GM19324 (cell line): ENCODE data around the gene LEFTY1.
A peak's percentile ranks its signal among the peaks of the same experiment; 100 is the strongest.
"Not testable (repeated sequence)": the region's sequence is repeated elsewhere in the genome, so short reads cannot be mapped to it uniquely, and the experiment has no call there.

Experiments
- ATAC-seq: cut with Tn5 transposase; IDR thresholded peaks from one replicate; pipeline ENCODE4 v1.9.1; 2021; ENCODE audit warnings: mild to moderate bottlenecking, moderate library complexity; ENCODE audit not compliant: unreplicated experiment, low FRiP score

LEFTY1 gene

DNA sequence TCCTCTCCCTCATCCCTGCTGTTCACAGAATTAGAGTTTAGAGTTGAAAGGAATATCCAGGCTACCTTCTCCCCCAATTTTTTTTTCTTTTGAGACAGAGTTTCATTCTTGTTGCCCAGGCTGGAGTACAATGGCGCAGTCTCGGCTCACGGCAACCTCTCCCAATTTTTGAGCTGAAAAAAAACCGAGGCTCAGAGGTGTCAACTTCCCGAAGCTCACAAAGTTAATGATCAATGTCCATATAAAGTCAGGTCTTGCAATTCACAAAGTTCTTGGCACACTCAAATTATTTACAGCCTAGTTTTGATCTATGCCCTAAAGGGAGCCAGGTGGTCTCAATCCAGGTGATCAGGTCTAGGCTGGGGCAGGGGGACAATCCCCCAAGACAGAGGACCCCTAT, 797 bp upstream of the LEFTY1 start:
- ATAC-seq, result no peak

- no peak for ATAC-seq
These were observed 553 bp downstream of the LEFTY1 start for GRCh38 chr1:225888289-225888897.

GRCh38 chr1:225887554-225888288, 1.2 kb downstream of the LEFTY1 start:
- ATAC-seq, result not testable (repeated sequence)

DNA sequence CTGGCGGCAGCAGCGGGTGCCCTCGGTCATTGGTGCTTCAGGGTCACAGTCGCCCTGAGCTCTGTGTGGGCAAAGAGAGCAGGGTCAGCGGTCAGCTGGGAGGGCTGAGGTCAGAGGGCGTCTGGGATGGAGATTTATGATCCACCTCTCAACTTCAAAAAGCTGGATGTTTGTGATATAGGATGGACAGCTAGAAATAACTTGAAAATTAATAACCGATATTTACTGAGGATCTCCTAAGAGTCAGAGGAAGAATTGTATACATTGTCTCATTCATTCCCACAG, 2.0 kb downstream of the LEFTY1 start:
- ATAC-seq, result no peak

DNA sequence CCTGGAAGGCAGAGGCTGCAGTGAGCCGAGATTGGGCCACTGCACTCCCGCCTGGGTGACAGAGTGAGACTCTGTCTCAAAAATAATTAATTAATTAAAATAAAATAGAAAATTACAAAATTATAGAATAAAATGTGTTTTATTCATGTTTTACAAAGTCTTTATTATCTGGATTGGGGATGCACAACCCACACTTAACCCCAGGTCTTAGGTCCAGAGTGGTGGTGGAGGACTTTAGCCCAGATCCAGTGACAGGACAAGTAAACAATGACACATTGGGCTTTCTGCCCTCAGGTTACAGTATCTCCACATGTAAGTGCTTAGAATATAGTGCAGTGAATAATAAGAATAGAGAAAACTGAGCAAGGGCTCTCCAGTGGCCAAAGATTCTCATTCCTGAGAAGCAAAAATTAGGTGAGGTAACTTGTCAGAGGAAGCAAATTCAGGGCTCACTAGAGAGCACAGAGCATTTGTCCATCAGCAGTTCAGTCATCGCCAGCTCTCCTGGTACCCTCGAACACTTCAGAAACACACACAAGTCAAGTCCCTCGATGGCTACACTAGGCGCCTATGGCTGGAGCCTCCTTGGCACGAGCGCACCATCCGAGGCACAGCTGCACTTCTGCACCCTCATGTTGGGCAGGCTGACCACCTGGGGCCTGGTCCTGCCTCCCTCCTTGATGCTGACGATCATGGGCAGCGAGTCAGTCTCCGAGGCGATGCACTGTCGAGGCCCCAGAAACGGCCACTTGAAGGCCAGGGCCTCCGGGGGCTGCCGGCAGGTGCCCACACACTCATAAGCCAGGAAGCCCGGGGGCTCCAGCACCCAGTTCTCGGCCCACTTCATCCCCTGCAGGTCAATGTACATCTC, 2.6 kb downstream of the LEFTY1 start:
- no peak for ATAC-seq

- no peak for ATAC-seq
These were observed 3.6 kb downstream of the LEFTY1 start for GRCh38 chr1:225885336-225885735.

DNA sequence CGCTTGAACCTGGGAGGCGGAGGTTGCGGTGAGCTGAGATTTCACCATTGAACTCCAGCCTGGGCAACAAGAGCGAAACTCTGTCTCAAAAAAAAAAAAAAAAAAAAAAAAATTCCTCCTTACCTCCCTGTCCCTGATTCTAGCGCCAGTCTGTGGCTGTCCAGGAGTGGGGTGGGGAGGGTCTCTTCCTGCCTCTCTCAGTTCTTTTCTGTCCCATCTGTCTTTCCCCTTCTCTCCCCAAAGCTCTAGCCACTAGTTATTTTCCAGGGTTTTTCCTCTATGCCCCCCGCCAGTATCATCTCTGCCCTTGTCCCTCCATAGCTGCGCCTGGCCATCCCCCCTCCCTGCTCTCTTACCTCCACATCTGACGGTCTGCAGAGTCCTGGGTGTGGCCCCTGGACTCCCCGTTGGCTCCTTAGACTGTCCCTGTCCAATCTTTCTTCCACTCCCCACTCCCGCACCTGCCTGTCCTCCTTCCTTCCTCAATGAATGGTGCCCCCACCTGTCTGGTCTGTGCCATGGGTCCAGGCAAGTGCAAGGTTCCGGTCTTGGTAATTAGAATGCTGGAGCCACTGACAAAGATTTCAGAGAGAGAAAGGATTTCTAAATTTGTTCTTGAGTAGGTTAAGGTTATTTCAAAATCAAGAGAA, 5.2 kb downstream of the LEFTY1 start:
- ATAC-seq, result no peak

DNA sequence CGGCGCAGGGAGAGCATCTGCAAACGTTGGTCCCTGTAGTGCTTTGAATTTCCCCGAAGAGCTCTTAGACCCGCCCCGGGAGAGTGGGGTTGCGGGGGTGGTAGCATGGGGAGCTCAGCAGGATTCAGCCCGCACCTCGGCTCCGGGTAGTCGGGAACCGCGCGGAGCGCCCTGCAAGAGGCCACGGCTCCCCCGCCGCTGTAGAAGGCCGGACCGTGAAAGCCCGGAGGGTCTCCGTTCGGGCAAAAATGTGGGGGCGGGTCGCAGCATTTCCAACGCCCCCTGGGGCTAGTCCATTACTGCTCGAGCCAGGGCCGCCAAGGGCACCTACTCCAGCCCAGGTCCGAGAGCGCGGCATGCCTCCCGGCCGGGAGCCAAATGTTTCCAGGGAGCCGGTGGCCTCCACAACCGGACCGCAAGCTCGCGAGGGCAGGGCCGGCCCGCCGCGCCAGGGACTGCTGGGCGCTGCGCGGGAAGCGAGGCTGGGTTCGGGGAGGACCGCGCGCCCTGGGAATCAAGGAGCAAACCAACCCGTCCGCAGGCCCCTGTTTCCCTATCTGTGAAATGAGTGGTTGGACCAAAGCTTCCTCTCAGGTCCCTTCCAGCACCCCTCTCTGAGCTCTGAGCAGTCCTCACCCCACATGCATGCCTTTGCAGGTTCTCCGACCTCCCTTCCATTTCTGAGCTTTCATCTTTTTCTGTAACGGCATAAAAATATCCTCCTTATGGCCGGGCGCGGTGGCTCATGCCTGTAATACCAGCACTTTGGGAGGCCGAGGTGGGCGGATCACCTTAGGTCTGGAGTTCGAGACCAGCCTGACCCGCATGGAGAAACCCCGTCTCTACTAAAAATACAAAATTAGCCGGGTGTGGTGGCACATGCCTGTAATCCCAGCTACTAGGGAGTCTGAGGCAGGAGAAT, 6.0 kb downstream of the LEFTY1 start:
- ATAC-seq, result peak; percentile 24

- ATAC-seq, result peak; percentile 78
These were observed 6.8 kb downstream of the LEFTY1 start, which contains the start of gene TMEM63A for GRCh38 chr1:225881959-225882693. TSS of gene TMEM63A (minus strand) at chr1:225882380. CDS start at chr1:225877580, 4,800 bp downstream.

DNA sequence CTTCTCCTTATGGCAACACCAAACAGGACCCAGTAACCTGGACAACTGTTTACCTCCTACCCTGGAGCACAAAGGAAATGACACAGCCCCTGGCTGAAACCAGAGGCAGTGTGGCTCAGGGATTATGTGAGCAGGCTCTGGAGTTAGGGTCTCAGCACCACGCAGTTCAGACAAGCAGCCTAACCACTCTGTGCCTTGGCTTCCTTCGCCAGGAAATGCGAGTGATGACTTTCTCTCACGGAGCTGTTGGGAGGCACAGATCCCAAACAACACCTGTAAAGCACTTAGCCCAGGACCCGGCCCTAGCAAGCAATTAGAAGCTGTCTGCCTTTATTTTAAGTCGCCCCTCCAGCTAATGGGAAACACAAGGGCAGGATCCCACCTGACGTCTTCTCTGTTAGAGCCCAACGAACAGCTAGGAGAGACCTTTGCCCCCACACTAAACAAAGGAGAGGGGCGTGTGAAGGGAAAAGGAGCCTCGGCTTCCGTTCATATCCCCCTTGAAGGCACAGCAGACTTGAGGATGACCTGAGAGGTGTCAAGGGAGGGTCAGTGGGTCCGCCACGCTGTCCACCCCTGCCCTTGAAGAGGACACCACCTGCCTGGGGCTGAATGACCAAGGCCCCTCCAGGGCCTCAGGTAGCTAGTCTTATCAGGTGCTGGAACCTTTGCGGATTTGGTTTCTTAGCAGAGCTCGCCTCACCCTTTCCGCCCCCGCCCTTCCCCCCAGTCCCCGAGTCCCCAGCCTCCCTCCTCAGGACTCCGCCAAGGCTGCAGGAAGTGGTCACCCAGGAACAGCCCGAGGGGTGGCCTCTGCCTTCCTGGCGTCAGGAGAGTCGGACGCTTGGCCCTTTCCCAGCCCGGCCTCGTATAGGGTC, 7.6 kb downstream of the LEFTY1 start:
- ATAC-seq, result no peak

DNA sequence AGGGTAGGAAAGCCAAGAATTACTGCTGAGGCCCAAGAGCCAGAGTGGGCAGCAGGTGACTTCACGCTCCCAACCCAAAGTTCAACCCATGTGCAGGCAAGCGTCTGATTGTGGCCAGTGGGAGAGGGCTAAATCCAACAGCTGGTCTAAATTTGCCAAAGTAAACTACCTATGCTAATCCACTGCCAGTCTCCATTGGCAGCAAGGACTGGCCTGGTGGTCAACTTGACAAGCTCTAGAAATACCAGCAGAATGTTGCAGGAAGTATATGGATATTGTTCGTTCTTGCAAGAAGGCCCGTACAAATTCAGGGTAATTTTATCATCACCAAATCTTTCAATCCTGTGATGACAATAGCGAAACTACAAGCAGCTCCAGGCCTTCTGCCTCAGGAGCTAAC, 8.3 kb downstream of the LEFTY1 start:
- ATAC-seq, result no peak

GRCh38 chr1:225880222-225880588, 8.7 kb downstream of the LEFTY1 start:
- ATAC-seq, result no peak

- ATAC-seq, result no peak
These were observed 9.3 kb downstream of the LEFTY1 start for GRCh38 chr1:225879521-225880221.

GRCh38 chr1:225878282-225878681, 10.7 kb downstream of the LEFTY1 start:
- no peak for ATAC-seq

- ATAC-seq, result no peak
These were observed 11.4 kb downstream of the LEFTY1 start for GRCh38 chr1:225877580-225877979.

GRCh38 chr1:225876900-225877510, 11.9 kb downstream of the LEFTY1 start:
- no peak for ATAC-seq

- no peak for ATAC-seq
These were observed 13.7 kb downstream of the LEFTY1 start for GRCh38 chr1:225875044-225875815.
